Measurements from ENCODE around the gene ACOT6.

The ACOT6 gene

GRCh38 chr14:73663548-73664212 lies 51.4 kb downstream of the ACOT6 start:
- no peak for DNase-seq (ENCODE audit: low spot score)
- Histone ChIP-seq H3K27ac (no peak overlapping the region), H3K4me3 (no peak overlapping the region)
- no peak for TF ChIP-seq CTCF (IDR thresholded peaks at IDR 0.05)

GRCh38 chr14:73665130-73665529 lies 52.8 kb downstream of the ACOT6 start:
- TF ChIP-seq CTCF (IDR thresholded peaks at IDR 0.05), result no peak
- DNase-seq (ENCODE audit: low spot score), result no peak
- Histone ChIP-seq H3K27ac (no peak overlapping the region), H3K4me3 (no peak overlapping the region)

- Histone ChIP-seq H3K4me3 (no peak overlapping the region), H3K27ac (no peak overlapping the region)
- TF ChIP-seq CTCF (IDR thresholded peaks at IDR 0.05), result no peak
- DNase-seq (ENCODE audit: low spot score), result no peak
Measured at GRCh38 chr14:73666583-73666982, 54.3 kb downstream of the ACOT6 start.

- Histone ChIP-seq H3K4me3 (no peak overlapping the region), H3K27ac (no peak overlapping the region)
- no peak for DNase-seq (ENCODE audit: low spot score)
- no peak for TF ChIP-seq CTCF (IDR thresholded peaks at IDR 0.05)
Measured at GRCh38 chr14:73667854-73668253, 55.5 kb downstream of the ACOT6 start.

Measured in coronary artery (tissue), 2 donors.